GM23338 (cell line): Measurements from ENCODE around the gene UBASH3A. TPM values are rescaled to one million over a fixed set of nuclear protein-coding genes. Genes with fewer than 3 reads are reported as not detected.

Source experiments
- ATAC-seq: fragments of 200-7000 bp; cut with Tn5 transposase; 3 replicates; pipeline ENCODE4 v1.9.1; 2020
- DNase-seq: peaks from one replicate; pipeline ENCODE4 v3.0.0-alpha.2; 2015; ENCODE audit warnings: low spot score
- H2AFZ ChIP-seq: fragments of 200-600 bp; sonication (generic); 2 replicates; pipeline ENCODE4 v1.8.0; 2016; ENCODE audit warnings: antibody characterized with exemption, mild to moderate bottlenecking, moderate library complexity
- H3F3A ChIP-seq: fragments of 200-600 bp; sonication (generic); replicated peaks from 2 replicates; pipeline ENCODE4 v1.8.0; 2017; ENCODE audit warnings: antibody characterized with exemption, mixed run types, low read depth
- H3K27ac ChIP-seq: fragments of 200-600 bp; sonication (generic); 2 replicates; pipeline ENCODE4 v1.6.1; 2016; ENCODE audit warnings: low read depth
- H3K27me3 ChIP-seq: fragments of 200-600 bp; sonication (generic); 2 replicates; pipeline ENCODE4 v1.8.0; 2016; ENCODE audit warnings: mild to moderate bottlenecking, mixed run types, moderate library complexity; ENCODE audit not compliant: insufficient read depth
- H3K36me3 ChIP-seq: fragments of 200-600 bp; sonication (generic); 2 replicates; pipeline ENCODE4 v1.8.0; 2016; ENCODE audit warnings: mild to moderate bottlenecking; ENCODE audit not compliant: insufficient read depth
- H3K4me1 ChIP-seq: fragments of 200-600 bp; sonication (generic); 2 replicates; pipeline ENCODE4 v1.8.0; 2016; ENCODE audit warnings: mild to moderate bottlenecking, moderate library complexity; ENCODE audit not compliant: insufficient read depth
- H3K4me2 ChIP-seq: fragments of 200-600 bp; sonication (generic); 2 replicates; pipeline ENCODE4 v1.7.1; 2017; ENCODE audit warnings: mixed run types
- H3K4me3 ChIP-seq: fragments of 200-600 bp; sonication (generic); 2 replicates; pipeline ENCODE4 v1.6.1; 2016; ENCODE audit warnings: mixed run types
- H3K79me2 ChIP-seq: fragments of 200-600 bp; sonication (generic); replicated peaks from 2 replicates; pipeline ENCODE4 v1.8.0; 2017; ENCODE audit warnings: mild to moderate bottlenecking; ENCODE audit not compliant: insufficient read depth
- H3K9me2 ChIP-seq: fragments of 200-600 bp; sonication (generic); 2 replicates; pipeline ENCODE4 v1.8.0; 2017; ENCODE audit not compliant: insufficient read depth
- H4K20me1 ChIP-seq: fragments of 200-600 bp; sonication (generic); replicated peaks from 2 replicates; pipeline ENCODE4 v1.8.0; 2017; ENCODE audit warnings: mild to moderate bottlenecking; ENCODE audit not compliant: insufficient read depth
- H3K27ac Mint-ChIP-seq: 2 replicates; pipeline ENCODE4 v1.8.0; 2020; ENCODE audit warnings: inconsistent platforms, mild to moderate bottlenecking, moderate library complexity, mixed read lengths
- H3K27me3 Mint-ChIP-seq: 3 replicates; pipeline ENCODE4 v1.8.0; 2022; ENCODE audit warnings: low read depth, mild to moderate bottlenecking, moderate library complexity, mixed read lengths, inconsistent platforms; ENCODE audit not compliant: insufficient read depth, poor library complexity
- H3K36me3 Mint-ChIP-seq: 3 replicates; pipeline ENCODE4 v1.8.0; 2021; ENCODE audit warnings: low read depth, mild to moderate bottlenecking, inconsistent platforms, moderate library complexity, mixed read lengths
- H3K4me1 Mint-ChIP-seq: 3 replicates; pipeline ENCODE4 v1.8.0; 2020; ENCODE audit warnings: mild to moderate bottlenecking, inconsistent platforms, mixed read lengths
- H3K4me3 Mint-ChIP-seq: 3 replicates; pipeline ENCODE4 v1.8.0; 2021; ENCODE audit warnings: moderate library complexity, mild to moderate bottlenecking, inconsistent platforms, mixed read lengths
- H3K9me3 Mint-ChIP-seq: 3 replicates; pipeline ENCODE4 v1.8.0; 2020; ENCODE audit warnings: moderate library complexity, mild to moderate bottlenecking, inconsistent platforms, mixed read lengths
- CTCF ChIP-seq, 2 experiments: fragments of 200-600 bp in 1 of 2; sonication (generic) in 1 of 2; conservative IDR thresholded peaks; 2 replicates each; pipeline versions ENCODE4 v1.5.1 to v1.6.1; 2016 to 2017; ENCODE audit warnings: antibody characterized with exemption in 2 of 2, low read depth in 2 of 2, mild to moderate bottlenecking in 2 of 2, moderate library complexity in 1 of 2
- EZH2 ChIP-seq: fragments of 200-600 bp; sonication (generic); IDR thresholded peaks from one replicate; pipeline ENCODE4 v1.8.0; 2017; ENCODE audit warnings: antibody characterized with exemption, mild to moderate bottlenecking, low read depth; ENCODE audit not compliant: unreplicated experiment
- JUNB ChIP-seq: IDR thresholded peaks from one replicate; pipeline ENCODE4 v1.6.1; 2016; ENCODE audit warnings: antibody characterized with exemption; ENCODE audit not compliant: unreplicated experiment
- REST ChIP-seq: IDR thresholded peaks from one replicate; pipeline ENCODE4 v1.6.1; 2018; ENCODE audit warnings: antibody characterized with exemption; ENCODE audit not compliant: unreplicated experiment
- STAT1 ChIP-seq: IDR thresholded peaks from one replicate; pipeline ENCODE4 v1.6.1; 2016; ENCODE audit warnings: antibody characterized with exemption; ENCODE audit not compliant: unreplicated experiment
- ZNF114 ChIP-seq: fragments of 250-450 bp; sonication (Bioruptor Pico); IDR thresholded peaks from 2 replicates; pipeline ENCODE4 v1.5.0; 2020; ENCODE audit warnings: mild to moderate bottlenecking, moderate library complexity
- ZNF462 ChIP-seq: fragments of 250-450 bp; sonication (Bioruptor Pico); IDR thresholded peaks from 2 replicates; pipeline ENCODE4 v1.5.0; 2020; ENCODE audit warnings: mild to moderate bottlenecking, moderate library complexity
- polyA plus RNA-seq: library from polyadenylated mRNA; unstranded; fragments of >200 nt; fragmentation: Nextera tagmentation; extraction: Ambion mirVana; gene quantifications from 2 replicates; pipeline ENCODE4 v1.2.1, GENCODE V29; 2016
- total RNA-seq: library from RNA; depleted of rRNA; stranded (reverse); fragments of >200 nt; shearing (Covaris generic); gene quantifications from 2 replicates; pipeline ENCODE4 v1.2.3, GENCODE V29; 2014

UBASH3A gene
- total and polyA plus RNA-seq, 2 experiments from 2014 or later: not detected

- TF ChIP-seq REST: no peak
- TF ChIP-seq JUNB: no peak
- TF ChIP-seq ZNF114 (CRISPR knock-in tag): no peak
- TF ChIP-seq CTCF (conservative IDR thresholded peaks at IDR 0.05; ENCODE audit: low read depth in 2 of 2): no peak
Observed at GRCh38 chr21:42390696-42391095, 13.0 kb upstream of the UBASH3A start (continued).

GRCh38 chr21:42391297-42391696 is 12.4 kb upstream of the UBASH3A start:
- H3K27ac ChIP-seq: no peak overlapping the region
- peaks cover 6% of the 10 kb centered on the region for H3K4me1 ChIP-seq
- H3K36me3 ChIP-seq: no peaks in the 10 kb centered on the region
- no peaks in the 10 kb centered on the region for H3K9me2 ChIP-seq
- H3K4me2 ChIP-seq: no peak overlapping the region
- no peak overlapping the region for H2AFZ ChIP-seq
- ATAC-seq (no peak), DNase-seq (no peak)
- peaks cover 8% of the 10 kb centered on the region; the same call in 2 of the 3 replicates for H3K36me3 Mint-ChIP-seq
- peaks cover 8% of the 10 kb centered on the region; the same call in 2 of the 3 replicates for H3K9me3 Mint-ChIP-seq
- H4K20me1 ChIP-seq: no peaks in the 10 kb centered on the region
- no peak overlapping the region for H3K27ac Mint-ChIP-seq
- H3K4me3 Mint-ChIP-seq: no peak overlapping the region
- H3F3A ChIP-seq: peaks cover 5% of the 10 kb centered on the region; the same call in 1 of the 2 replicates
- peaks cover 30% of the 10 kb centered on the region for H3K4me1 Mint-ChIP-seq
- no peak overlapping the region for H3K4me3 ChIP-seq
- H3K27me3 ChIP-seq: no peaks in the 10 kb centered on the region
- peaks cover 7% of the 10 kb centered on the region for H3K27me3 Mint-ChIP-seq
- H3K79me2 ChIP-seq: no peaks in the 10 kb centered on the region
- TF ChIP-seq CTCF (conservative IDR thresholded peaks at IDR 0.05; ENCODE audit: low read depth in 2 of 2) (no peak), STAT1 (no peak), ZNF462 (CRISPR knock-in tag) (no peak), ZNF114 (CRISPR knock-in tag) (no peak), EZH2 (no peak)
